Skeletal muscle satellite cell (primary cell): ENCODE measurements around the gene LRRK1.

Experiments used
- H3K27me3 ChIP-seq: 2 replicates; pipeline ENCODE4 v1.7.0; 2013; ENCODE audit warnings: low read length; ENCODE audit not compliant: control insufficient read depth, insufficient read depth
- H3K36me3 ChIP-seq: 2 replicates; pipeline ENCODE4 v1.7.0; 2013; ENCODE audit warnings: mild to moderate bottlenecking, control low read depth, low read length; ENCODE audit not compliant: insufficient read depth
- H3K4me1 ChIP-seq: 2 replicates; pipeline ENCODE4 v1.7.0; 2013; ENCODE audit warnings: low read length; ENCODE audit not compliant: control insufficient read depth, insufficient read depth
- H3K4me2 ChIP-seq: 2 replicates; pipeline ENCODE4 v1.7.0; 2013; ENCODE audit warnings: mild to moderate bottlenecking, low read length
- H3K4me3 ChIP-seq: 2 replicates; pipeline ENCODE4 v1.7.0; 2013; ENCODE audit warnings: low read length
- H3K9ac ChIP-seq: 2 replicates; pipeline ENCODE4 v1.7.0; 2013; ENCODE audit warnings: mild to moderate bottlenecking, low read depth, low read length, moderate library complexity
- H3K9me3 ChIP-seq: replicated peaks from 2 replicates; pipeline ENCODE4 v1.7.0; 2013; ENCODE audit warnings: mild to moderate bottlenecking, control low read depth, low read length

LRRK1 gene

DNA sequence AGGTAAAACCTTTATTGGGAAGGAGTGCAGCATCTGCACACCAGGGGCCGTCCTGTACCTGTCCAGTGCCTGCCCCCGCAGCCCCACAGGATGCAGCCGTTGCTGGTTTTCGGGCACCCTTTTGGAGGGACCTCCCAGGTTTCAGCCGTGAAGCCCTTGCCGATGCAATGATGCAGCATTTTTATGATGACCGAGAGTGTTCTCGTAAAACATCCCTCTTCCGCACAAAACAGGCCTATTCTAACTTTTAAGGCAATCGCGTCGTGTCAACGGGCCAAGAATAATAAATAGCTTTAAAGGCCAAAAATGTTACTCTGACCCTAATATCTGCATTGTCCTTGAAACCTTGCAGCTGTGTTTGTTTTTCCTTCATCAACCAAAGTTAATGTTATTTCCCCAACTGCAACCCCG, 126.1 kb downstream of the LRRK1 start:
- Histone ChIP-seq H3K4me2 (no peak overlapping the region), H3K36me3 (no peaks in the 10 kb centered on the region)

GRCh38 chr15:101045835-101046691, 126.9 kb downstream of the LRRK1 start:
- Histone ChIP-seq H3K36me3 (peaks cover 4% of the 10 kb centered on the region), H3K4me1 (no peaks in the 10 kb centered on the region), H3K9ac (no peak overlapping the region)

More for the DNA sequence above, 126.1 kb downstream of the LRRK1 start:
- H3K27me3 ChIP-seq: no peaks in the 10 kb centered on the region
- no peaks in the 10 kb centered on the region for H3K4me1 ChIP-seq
- no peak overlapping the region for H3K4me3 ChIP-seq
- H3K9ac ChIP-seq: no peak overlapping the region
- no peaks in the 10 kb centered on the region for H3K9me3 ChIP-seq

DNA sequence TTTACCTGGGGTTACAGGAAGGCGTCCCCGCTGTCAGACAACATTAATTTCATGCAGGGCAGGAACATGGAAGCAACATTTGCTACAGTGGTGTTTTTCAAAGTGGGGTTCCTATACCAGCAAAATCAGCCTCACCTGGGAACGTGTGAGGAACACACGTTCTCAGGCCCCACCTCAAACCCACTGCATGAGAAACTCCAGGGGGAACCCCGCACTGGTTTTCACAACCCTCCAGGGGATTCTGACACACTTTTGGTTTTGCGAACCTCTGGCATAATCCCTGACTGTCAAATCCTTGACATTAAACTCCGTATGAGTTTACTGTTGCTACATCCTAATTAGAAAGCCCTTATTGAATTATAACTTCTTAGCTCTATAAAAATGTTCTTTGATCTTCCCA, 127.7 kb downstream of the LRRK1 start:
- no peak overlapping the region for H3K4me2 ChIP-seq
- no peaks in the 10 kb centered on the region for H3K27me3 ChIP-seq
- no peak overlapping the region for H3K4me3 ChIP-seq
- H3K9me3 ChIP-seq: no peaks in the 10 kb centered on the region
- H3K9ac ChIP-seq: no peak overlapping the region
- peaks cover 5% of the 10 kb centered on the region for H3K36me3 ChIP-seq
- H3K4me1 ChIP-seq: no peaks in the 10 kb centered on the region

More at GRCh38 chr15:101045835-101046691, 126.9 kb downstream of the LRRK1 start:
- H3K9me3 ChIP-seq: no peaks in the 10 kb centered on the region
- H3K27me3 ChIP-seq: no peaks in the 10 kb centered on the region
- no peak overlapping the region for H3K4me2 ChIP-seq
- H3K4me3 ChIP-seq: no peak overlapping the region

GRCh38 chr15:101047301-101047781, 128.2 kb downstream of the LRRK1 start:
- Histone ChIP-seq H3K4me1 (no peaks in the 10 kb centered on the region), H3K4me3 (no peak overlapping the region), H3K27me3 (no peaks in the 10 kb centered on the region), H3K36me3 (peaks cover 5% of the 10 kb centered on the region), H3K9me3 (no peaks in the 10 kb centered on the region), H3K9ac (no peak overlapping the region), H3K4me2 (no peak overlapping the region)

- H3K9me3 ChIP-seq: no peaks in the 10 kb centered on the region
- peaks cover 11% of the 10 kb centered on the region for H3K36me3 ChIP-seq
- H3K4me3 ChIP-seq: no peak overlapping the region
- H3K27me3 ChIP-seq: no peaks in the 10 kb centered on the region
- no peak overlapping the region for H3K9ac ChIP-seq
- H3K4me1 ChIP-seq: no peaks in the 10 kb centered on the region
- H3K4me2 ChIP-seq: no peak overlapping the region
Measured at GRCh38 chr15:101048176-101048575, 129.0 kb downstream of the LRRK1 start.

DNA sequence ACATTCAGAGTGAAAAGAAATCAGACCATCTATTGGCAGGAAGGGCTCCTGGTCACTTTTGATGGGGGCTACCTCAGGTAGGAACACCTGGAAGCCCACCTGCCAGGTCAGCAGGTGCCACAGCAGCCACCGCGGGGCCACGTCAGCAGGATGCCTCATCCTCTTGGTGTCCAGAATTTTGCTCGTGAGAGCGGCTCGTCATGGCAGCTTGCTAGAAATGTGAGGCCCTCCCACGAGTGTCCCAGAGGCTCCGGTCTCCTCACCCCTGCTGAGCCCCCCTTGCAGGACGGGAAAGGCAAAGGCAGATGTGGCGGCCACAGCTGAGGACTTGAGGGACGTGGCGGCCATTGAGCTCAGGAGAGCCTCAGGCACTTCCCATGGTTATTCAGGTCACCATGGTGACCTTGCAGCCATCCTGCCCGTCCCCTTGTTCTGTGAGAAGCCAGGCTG, 129.4 kb downstream of the LRRK1 start:
- H3K4me1 ChIP-seq: no peaks in the 10 kb centered on the region
- no peaks in the 10 kb centered on the region for H3K27me3 ChIP-seq
- H3K9ac ChIP-seq: no peak overlapping the region
- peaks cover 11% of the 10 kb centered on the region for H3K36me3 ChIP-seq
- H3K4me2 ChIP-seq: no peak overlapping the region
- H3K9me3 ChIP-seq: no peaks in the 10 kb centered on the region
- H3K4me3 ChIP-seq: no peak overlapping the region

DNA sequence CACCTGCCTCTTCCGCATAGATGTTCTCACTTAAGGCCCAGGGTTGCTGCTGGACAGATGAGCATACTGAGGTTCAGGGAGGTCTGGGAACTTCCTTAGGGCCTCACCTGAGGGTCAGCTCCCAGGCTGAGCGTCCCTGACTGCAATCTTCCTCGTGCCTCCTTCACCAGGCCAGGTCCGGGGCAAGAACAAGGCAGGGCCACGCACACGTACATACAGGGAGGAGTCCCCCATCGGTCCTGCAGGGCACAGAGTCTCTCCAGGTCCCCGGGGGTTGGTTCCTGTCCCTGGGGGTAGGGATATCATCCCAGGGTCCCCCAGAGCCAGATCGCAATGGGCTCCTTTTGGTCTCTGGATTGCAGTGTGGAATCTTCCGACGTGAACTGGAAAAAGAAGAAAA, 130.1 kb downstream of the LRRK1 start:
- Histone ChIP-seq H3K9ac (no peak overlapping the region), H3K4me1 (no peaks in the 10 kb centered on the region), H3K4me3 (no peak overlapping the region), H3K36me3 (peaks cover 16% of the 10 kb centered on the region), H3K9me3 (no peaks in the 10 kb centered on the region), H3K27me3 (no peaks in the 10 kb centered on the region), H3K4me2 (no peak overlapping the region)

DNA sequence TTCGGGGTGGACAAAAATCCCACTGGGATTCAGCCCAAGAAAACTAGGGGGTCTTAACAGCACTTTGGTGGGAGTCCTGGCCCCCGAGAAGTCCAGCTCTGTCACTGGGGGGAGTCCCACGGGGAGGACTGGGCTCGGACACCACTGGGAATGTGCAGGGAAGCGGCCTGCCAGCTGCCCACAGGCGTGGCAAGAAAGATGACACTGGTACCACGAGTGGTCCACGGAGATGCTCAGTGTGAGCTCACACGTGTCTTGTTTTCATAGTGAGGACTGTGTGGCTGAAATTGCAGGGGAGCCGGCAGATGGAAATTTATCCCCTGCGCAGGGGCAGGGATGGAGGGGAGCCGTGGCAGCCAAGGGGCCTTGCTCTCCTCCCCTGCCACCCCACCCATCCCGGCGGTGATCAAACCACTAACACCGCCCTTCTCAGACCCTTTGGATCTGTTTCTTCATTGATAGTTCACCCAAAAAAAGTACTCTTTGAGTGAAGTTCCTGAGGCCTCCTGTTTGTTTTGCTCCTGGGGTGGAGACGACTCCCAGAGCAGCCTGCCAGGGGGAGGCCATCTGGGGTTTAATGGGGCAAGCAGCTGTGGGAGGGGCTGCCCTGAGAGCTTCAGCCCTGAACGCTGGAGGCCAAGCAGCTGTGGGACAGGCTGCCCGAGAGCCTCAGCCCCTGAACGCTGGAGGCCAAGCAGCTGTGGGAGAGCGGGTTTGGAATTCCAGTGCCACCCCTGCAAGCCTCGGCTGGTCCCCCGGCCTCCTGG, 130.9 kb downstream of the LRRK1 start:
- Histone ChIP-seq H3K27me3 (no peaks in the 10 kb centered on the region), H3K9me3 (no peaks in the 10 kb centered on the region), H3K4me2 (no peak overlapping the region), H3K36me3 (peaks cover 16% of the 10 kb centered on the region), H3K4me1 (no peaks in the 10 kb centered on the region), H3K9ac (no peak overlapping the region), H3K4me3 (no peak overlapping the region)

DNA sequence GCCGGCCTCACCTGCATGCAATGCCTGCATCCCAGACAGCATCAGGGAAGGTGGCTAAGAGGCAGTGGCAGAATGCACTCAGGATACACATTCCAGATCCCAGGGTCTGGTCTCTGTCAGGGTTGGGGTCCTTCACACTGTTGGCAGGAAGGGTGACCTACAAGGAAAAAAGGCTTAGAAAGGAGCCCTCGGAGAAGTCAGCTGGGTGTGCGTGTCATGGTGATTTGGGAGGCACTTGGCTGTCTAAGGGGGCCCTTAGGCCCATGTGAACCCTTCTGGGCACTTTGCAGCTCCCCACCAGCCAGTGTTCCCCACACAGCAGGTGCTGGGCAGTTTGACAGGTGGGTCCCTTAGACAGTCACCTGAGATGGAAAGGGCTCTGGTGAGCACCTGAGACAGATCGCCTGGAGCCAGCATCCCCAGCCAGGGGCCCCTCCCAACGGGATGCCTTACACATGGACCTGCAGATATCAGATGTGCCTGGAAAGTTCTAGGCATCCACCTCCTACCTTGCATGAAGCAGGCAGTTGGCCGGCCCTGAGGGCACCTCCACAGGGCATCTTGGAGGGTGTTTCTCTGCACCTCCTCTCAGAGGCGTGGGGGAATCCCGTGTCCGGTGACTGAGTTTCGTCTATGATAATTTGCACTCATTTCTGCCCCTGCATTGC, 131.6 kb downstream of the LRRK1 start:
- no peak overlapping the region for H3K9ac ChIP-seq
- no peak overlapping the region for H3K4me3 ChIP-seq
- no peak overlapping the region for H3K4me2 ChIP-seq
- H3K9me3 ChIP-seq: no peaks in the 10 kb centered on the region
- peaks cover 24% of the 10 kb centered on the region for H3K36me3 ChIP-seq
- H3K4me1 ChIP-seq: no peaks in the 10 kb centered on the region
- H3K27me3 ChIP-seq: no peaks in the 10 kb centered on the region

GRCh38 chr15:101051291-101052030, 132.3 kb downstream of the LRRK1 start:
- Histone ChIP-seq H3K36me3 (peaks cover 24% of the 10 kb centered on the region), H3K9me3 (no peaks in the 10 kb centered on the region), H3K4me3 (no peak overlapping the region), H3K4me2 (no peak overlapping the region), H3K27me3 (no peaks in the 10 kb centered on the region), H3K9ac (no peak overlapping the region), H3K4me1 (no peaks in the 10 kb centered on the region)
